GM23248 (cell line): Measurements from ENCODE around the gene TENM3.

Source experiments
- EZH2 ChIP-seq: fragments of 200-600 bp; sonication (generic); IDR thresholded peaks from 2 replicates; pipeline ENCODE4 v1.6.1; 2018; ENCODE audit warnings: antibody characterized with exemption, mild to moderate bottlenecking; ENCODE audit not compliant: insufficient read depth, poor library complexity, severe bottlenecking
- EZH2phosphoT487 ChIP-seq: fragments of 200-600 bp; sonication (generic); IDR thresholded peaks from 2 replicates; pipeline ENCODE4 v1.6.1; 2018; ENCODE audit warnings: antibody characterized with exemption, moderate library complexity, mild to moderate bottlenecking, low read depth; ENCODE audit not compliant: insufficient read depth

DNA sequence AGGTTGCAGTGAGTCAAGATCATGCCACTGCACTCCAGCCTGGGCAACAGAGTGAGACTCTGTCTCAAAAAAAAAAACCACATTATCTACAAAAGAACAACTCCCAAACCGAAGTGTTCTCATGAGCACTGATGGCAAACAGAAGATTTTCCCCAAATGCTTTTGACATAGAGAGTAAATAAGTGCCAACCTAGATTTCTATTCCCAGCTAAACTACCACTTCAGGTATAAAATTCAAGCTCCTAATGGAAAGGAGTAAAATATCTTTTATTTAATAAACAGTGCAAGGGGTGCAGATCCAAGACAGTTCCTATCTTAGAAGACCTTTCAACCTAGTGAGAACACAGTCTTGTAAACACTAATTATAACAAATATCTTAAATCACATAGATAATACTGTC, 170.3 kb downstream of the TENM3 start:
- TF ChIP-seq EZH2 (no peak), EZH2phosphoT487 (no peak)
